IPS-15b (cell line): ENCODE data around the gene ABCC5.

Experiments
- H3K27me3 ChIP-seq: one replicate; pipeline ENCODE4 v1.6.1; 2013; ENCODE audit warnings: low read length; ENCODE audit not compliant: control insufficient read depth, insufficient read depth
- H3K36me3 ChIP-seq: one replicate; pipeline ENCODE4 v1.6.1; 2013; ENCODE audit warnings: low read length; ENCODE audit not compliant: control insufficient read depth, insufficient read depth
- H3K4me1 ChIP-seq: one replicate; pipeline ENCODE4 v1.6.1; 2013; ENCODE audit warnings: mild to moderate bottlenecking, low read length; ENCODE audit not compliant: control insufficient read depth, insufficient read depth
- H3K4me3 ChIP-seq: one replicate; pipeline ENCODE4 v1.5.1; 2013; ENCODE audit warnings: low read depth, low read length
- H3K9ac ChIP-seq: one replicate; pipeline ENCODE4 v1.6.1; 2013; ENCODE audit warnings: low read depth, mild to moderate bottlenecking, low read length
- H3K9me3 ChIP-seq: one replicate; pipeline ENCODE4 v1.6.1; 2013; ENCODE audit warnings: mild to moderate bottlenecking, low read length; ENCODE audit not compliant: control insufficient read depth, insufficient read depth

ABCC5 gene

DNA sequence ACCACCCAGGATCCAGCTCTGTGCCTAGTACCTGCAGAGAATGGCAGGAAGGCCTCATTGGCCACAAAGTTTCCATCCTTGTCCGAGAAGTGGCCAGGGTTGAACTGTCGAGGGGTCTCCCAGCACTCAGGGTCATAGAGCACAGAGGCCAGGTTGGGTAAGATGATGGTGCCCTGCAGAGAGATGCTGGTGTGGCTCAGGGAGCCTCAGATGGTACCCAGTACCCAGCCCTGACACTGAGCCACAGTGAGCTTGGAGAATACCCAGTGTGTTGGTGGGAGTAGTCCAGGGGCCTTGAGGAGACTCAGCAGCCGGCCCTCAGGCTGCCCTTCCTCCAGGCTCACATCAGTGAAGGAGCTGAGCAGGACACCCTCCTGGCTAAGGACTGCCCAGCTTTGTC lies 121.5 kb downstream of the ABCC5 start:
- peaks cover 2% of the 10 kb centered on the region for H3K4me1 ChIP-seq
- H3K4me3 ChIP-seq: no peak overlapping the region
- no peak overlapping the region for H3K9ac ChIP-seq
- no peaks in the 10 kb centered on the region for H3K36me3 ChIP-seq
- H3K9me3 ChIP-seq: no peaks in the 10 kb centered on the region
- no peaks in the 10 kb centered on the region for H3K27me3 ChIP-seq

DNA sequence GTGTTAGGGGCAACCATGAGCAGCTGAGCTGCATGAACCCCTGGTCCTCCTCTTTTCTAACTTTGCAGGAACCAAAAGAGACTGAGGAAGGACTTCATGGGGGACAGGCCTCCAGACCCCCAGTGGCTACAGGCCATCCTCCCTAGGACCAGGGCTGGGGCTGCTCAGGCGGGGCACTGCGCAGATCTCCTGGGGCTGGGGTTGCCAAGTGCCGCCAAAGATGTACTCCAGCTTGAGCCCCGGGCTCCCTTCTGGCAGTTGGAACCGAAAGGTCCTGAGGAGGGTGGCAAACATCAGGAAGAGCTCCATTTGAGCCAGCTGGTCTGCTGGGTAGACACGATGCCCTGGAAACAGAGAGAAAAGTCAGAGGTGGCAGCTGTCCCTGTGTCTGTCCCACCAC lies 121.9 kb downstream of the ABCC5 start:
- H3K9me3 ChIP-seq: no peaks in the 10 kb centered on the region
- no peak overlapping the region for H3K4me3 ChIP-seq
- no peak overlapping the region for H3K9ac ChIP-seq
- H3K4me1 ChIP-seq: peaks cover 2% of the 10 kb centered on the region
- H3K27me3 ChIP-seq: no peaks in the 10 kb centered on the region
- no peaks in the 10 kb centered on the region for H3K36me3 ChIP-seq

DNA sequence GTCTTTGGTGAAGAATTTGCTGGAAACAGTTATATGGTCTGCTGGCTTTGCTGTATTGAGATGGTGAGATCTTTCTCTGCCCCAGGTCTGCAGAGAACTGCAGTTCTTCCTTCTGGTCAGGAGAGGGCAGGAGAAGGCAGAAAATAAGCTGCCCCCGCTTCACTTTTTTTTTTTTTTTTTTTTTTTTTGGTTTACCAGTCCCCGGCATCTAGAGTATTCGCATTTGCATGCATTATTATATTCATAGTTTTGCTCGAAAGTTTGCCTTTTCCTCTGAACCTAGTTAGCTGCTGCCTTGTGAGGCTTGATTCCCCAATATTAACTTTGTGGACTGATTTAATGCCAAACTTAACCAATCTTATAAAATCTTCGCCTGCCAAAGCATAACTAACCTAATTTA lies 122.4 kb downstream of the ABCC5 start:
- no peaks in the 10 kb centered on the region for H3K27me3 ChIP-seq
- H3K4me1 ChIP-seq: peaks cover 2% of the 10 kb centered on the region
- no peaks in the 10 kb centered on the region for H3K9me3 ChIP-seq
- no peak overlapping the region for H3K4me3 ChIP-seq
- H3K9ac ChIP-seq: no peak overlapping the region
- H3K36me3 ChIP-seq: no peaks in the 10 kb centered on the region

GRCh38 chr3:183892610-183893214 lies 125.0 kb downstream of the ABCC5 start:
- Histone ChIP-seq H3K36me3 (no peaks in the 10 kb centered on the region), H3K9me3 (no peaks in the 10 kb centered on the region), H3K27me3 (no peaks in the 10 kb centered on the region), H3K9ac (no peak overlapping the region), H3K4me3 (no peak overlapping the region), H3K4me1 (peaks cover 2% of the 10 kb centered on the region)

- H3K9ac ChIP-seq: no peak overlapping the region
- H3K4me3 ChIP-seq: no peak overlapping the region
- H3K4me1 ChIP-seq: no peaks in the 10 kb centered on the region
- no peaks in the 10 kb centered on the region for H3K9me3 ChIP-seq
- H3K27me3 ChIP-seq: no peaks in the 10 kb centered on the region
- H3K36me3 ChIP-seq: no peaks in the 10 kb centered on the region
These were observed 131.9 kb downstream of the ABCC5 start for GRCh38 chr3:183885766-183886165.

DNA sequence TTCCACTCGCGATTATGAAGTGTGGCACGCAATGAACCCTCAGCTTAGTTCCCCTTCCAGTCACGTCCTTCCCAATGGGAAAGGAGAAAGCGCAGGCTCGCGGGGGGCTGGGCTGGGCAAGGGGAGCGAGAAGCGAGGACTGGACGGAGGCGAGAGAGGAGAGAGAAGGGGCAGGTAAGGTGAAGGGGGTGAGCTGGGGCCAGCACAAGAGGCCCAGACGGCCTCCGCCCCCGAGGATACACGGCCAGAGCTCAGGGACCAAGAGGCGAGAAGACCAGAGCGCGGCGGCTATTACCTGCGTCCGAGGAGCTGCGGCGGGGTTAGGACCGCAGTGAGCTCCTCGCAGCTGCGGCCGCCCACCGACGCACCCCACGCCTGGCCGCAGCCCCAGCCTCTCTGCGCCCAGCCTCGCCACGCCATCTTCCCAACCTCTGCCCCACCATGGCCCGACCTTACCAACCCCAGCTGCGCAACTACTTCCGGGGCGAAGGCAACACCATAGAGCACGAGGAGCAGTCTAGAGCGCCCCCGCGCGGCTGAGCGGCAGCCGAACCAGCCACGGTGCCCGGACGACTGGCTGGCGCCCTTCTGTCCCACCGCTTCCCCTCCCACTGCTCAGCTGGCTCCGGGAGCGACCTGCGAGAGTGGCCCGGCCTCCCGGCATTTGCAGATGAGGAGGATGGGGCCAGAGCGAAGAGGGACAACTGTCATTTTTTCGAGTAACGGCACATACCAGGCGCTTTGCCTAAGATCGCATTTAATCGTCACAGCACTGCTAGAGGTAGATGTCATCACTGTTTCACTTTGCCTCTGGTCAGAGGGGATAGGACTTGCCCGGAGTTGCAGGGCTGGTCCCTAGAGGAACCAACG lies 133.0 kb downstream of the ABCC5 start, which contains the start of gene PARL:
Gene PARL, minus strand, starts transcription at position 454 of the 870 bp plus-strand sequence. Its CDS starts 34 bp downstream, at position 420.
- H3K4me1 ChIP-seq: no peaks in the 10 kb centered on the region
- H3K27me3 ChIP-seq: no peaks in the 10 kb centered on the region
- H3K9ac ChIP-seq: peak within 1 kb of the TSS; percentile 95
- no peaks in the 10 kb centered on the region for H3K36me3 ChIP-seq
- no peaks in the 10 kb centered on the region for H3K9me3 ChIP-seq
- H3K4me3 ChIP-seq: peak within 1 kb of the TSS; percentile 98

- Histone ChIP-seq H3K4me1 (peaks cover 2% of the 10 kb centered on the region), H3K9me3 (no peaks in the 10 kb centered on the region)
These were observed 133.6 kb downstream of the ABCC5 start for GRCh38 chr3:183884097-183884426.

DNA sequence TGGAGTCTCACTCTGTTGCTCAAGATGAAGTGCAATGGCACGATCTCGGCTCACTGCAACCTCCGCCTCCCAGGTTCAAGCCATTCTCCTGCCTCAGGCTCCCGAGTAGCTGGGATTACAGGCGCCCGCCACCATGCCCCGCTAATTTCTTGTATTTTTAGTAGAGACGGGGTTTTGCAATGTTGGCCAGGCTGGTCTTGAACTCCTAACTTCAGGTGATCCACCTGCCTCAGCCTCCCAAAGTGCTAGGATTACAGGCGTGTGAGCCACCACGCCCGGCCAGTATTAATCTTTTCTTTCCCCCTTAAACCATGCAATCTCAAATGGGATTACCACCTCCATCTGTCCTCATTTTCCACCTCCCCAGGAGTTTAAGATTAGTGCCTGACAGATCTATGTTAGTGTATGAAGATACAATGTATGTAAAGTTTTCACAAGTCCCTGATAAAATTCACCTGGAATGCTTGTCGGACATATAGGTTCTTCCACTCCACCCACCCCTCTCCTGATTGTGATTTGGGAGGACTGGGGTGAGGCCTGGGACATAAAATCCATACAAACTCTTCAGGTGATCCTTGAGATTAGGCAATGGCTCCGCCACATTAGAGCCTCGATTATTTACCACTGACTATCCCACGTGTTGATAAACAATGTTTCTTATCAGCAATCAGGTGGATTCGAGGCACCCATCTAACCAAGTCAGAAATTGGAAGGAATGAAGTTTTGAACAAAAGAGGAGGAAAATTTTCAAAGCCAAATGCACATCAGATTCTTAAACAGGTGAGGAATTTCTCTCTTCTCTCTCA lies 134.2 kb downstream of the ABCC5 start:
- Histone ChIP-seq H3K4me3 (peak overlapping the region; percentile 98), H3K4me1 (peaks cover 4% of the 10 kb centered on the region), H3K36me3 (no peaks in the 10 kb centered on the region), H3K9ac (peak overlapping the region; percentile 95), H3K9me3 (no peaks in the 10 kb centered on the region), H3K27me3 (no peaks in the 10 kb centered on the region)

More at GRCh38 chr3:183884097-183884426, 133.6 kb downstream of the ABCC5 start:
- no peaks in the 10 kb centered on the region for H3K27me3 ChIP-seq
- H3K9ac ChIP-seq: peak overlapping the region; percentile 95
- peak overlapping the region; percentile 98 for H3K4me3 ChIP-seq
- H3K36me3 ChIP-seq: no peaks in the 10 kb centered on the region

DNA sequence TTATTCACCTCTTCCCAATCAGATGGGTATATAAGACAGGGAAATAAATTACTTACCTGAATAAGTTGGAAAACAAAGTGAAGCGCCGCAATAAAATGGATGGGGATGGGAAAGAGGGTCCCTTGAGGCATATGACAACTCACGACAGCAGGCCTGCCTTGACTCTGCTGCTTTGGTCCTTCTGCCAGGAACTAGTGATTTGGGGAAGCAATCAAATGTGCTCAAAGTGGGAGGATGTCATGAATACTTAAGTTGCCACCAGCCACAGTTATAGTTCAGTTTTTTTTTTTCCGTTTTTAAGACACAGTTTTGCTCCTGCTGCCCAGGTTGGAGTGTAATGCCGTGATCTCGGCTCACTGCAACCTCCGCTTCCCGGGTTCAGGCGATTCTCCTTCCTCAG lies 137.6 kb downstream of the ABCC5 start:
- H3K9me3 ChIP-seq: no peaks in the 10 kb centered on the region
- H3K27me3 ChIP-seq: no peaks in the 10 kb centered on the region
- peaks cover 8% of the 10 kb centered on the region for H3K4me1 ChIP-seq
- H3K9ac ChIP-seq: no peak overlapping the region
- H3K4me3 ChIP-seq: no peak overlapping the region
- H3K36me3 ChIP-seq: peaks cover 2% of the 10 kb centered on the region

GRCh38 chr3:183879243-183879642 lies 138.4 kb downstream of the ABCC5 start:
- Histone ChIP-seq H3K9me3 (no peaks in the 10 kb centered on the region), H3K4me3 (no peak overlapping the region), H3K36me3 (peaks cover 2% of the 10 kb centered on the region), H3K4me1 (peaks cover 8% of the 10 kb centered on the region), H3K27me3 (no peaks in the 10 kb centered on the region), H3K9ac (no peak overlapping the region)

DNA sequence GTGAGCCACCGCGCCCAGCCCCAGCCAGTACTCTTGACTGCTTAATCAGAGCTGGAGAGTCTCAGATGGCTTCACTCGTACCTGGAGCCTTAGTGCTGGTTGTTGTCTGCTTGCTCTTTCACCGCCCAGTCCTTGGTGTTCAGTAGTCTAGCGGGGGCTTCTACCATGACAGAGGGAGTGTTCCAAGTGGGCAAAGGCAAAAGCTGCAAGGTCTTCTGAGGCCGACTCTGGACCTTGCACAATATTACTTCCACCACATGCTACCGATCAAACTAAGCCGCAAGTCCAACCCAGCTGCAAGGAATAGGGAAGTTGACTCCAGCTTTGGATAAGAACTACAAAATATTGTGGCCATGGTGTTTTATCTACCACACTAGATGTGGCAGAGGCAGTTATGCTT lies 139.6 kb downstream of the ABCC5 start:
- Histone ChIP-seq H3K27me3 (no peaks in the 10 kb centered on the region), H3K4me1 (peaks cover 8% of the 10 kb centered on the region), H3K4me3 (no peak overlapping the region), H3K36me3 (peaks cover 2% of the 10 kb centered on the region), H3K9ac (no peak overlapping the region), H3K9me3 (no peaks in the 10 kb centered on the region)
